ENCODE data around the gene SCAMP2.

SCAMP2 gene

GRCh38 chr15:74816624-74817369 lies 56.4 kb downstream of the SCAMP2 start:
- peak; percentile 12 for ATAC-seq
- TF ChIP-seq OSR1 (CRISPR knock-in tag; IDR thresholded peaks at IDR 0.05) (no peak), ISL1 (CRISPR knock-in tag; IDR thresholded peaks at IDR 0.05) (no peak), ZNF8 (CRISPR knock-in tag; IDR thresholded peaks at IDR 0.05) (no peak), TSHZ2 (CRISPR knock-in tag; IDR thresholded peaks at IDR 0.05) (no peak), ZNF70 (CRISPR knock-in tag; IDR thresholded peaks at IDR 0.05) (no peak), CSDC2 (CRISPR knock-in tag; IDR thresholded peaks at IDR 0.05) (no peak), PPARA (CRISPR knock-in tag; IDR thresholded peaks at IDR 0.05; ENCODE audit: borderline replicate concordance) (no peak), ZC3H10 (CRISPR knock-in tag; IDR thresholded peaks at IDR 0.05) (no peak), ESRRG (CRISPR knock-in tag; IDR thresholded peaks at IDR 0.05) (no peak), RARB (CRISPR knock-in tag; IDR thresholded peaks at IDR 0.05) (no peak), ZFP3 (CRISPR knock-in tag; IDR thresholded peaks at IDR 0.05) (no peak), SNAI2 (CRISPR knock-in tag; IDR thresholded peaks at IDR 0.05) (no peak), TCF4 (CRISPR knock-in tag; IDR thresholded peaks at IDR 0.05; ENCODE audit: borderline replicate concordance) (no peak), CREB5 (CRISPR knock-in tag; IDR thresholded peaks at IDR 0.05; ENCODE audit: low read depth) (no peak), BACH2 (CRISPR knock-in tag; IDR thresholded peaks at IDR 0.05; ENCODE audit: borderline replicate concordance) (no peak), ZFP30 (CRISPR knock-in tag; IDR thresholded peaks at IDR 0.05) (no peak), POU6F1 (CRISPR knock-in tag; IDR thresholded peaks at IDR 0.05; ENCODE audit: borderline replicate concordance, low read depth) (no peak)
- TF ChIP-seq, protein P1, sequence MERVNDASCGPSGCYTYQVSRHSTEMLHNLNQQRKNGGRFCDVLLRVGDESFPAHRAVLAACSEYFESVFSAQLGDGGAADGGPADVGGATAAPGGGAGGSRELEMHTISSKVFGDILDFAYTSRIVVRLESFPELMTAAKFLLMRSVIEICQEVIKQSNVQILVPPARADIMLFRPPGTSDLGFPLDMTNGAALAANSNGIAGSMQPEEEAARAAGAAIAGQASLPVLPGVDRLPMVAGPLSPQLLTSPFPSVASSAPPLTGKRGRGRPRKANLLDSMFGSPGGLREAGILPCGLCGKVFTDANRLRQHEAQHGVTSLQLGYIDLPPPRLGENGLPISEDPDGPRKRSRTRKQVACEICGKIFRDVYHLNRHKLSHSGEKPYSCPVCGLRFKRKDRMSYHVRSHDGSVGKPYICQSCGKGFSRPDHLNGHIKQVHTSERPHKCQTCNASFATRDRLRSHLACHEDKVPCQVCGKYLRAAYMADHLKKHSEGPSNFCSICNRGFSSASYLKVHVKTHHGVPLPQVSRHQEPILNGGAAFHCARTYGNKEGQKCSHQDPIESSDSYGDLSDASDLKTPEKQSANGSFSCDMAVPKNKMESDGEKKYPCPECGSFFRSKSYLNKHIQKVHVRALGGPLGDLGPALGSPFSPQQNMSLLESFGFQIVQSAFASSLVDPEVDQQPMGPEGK (CRISPR knock-in tag; IDR thresholded peaks at IDR 0.05; ENCODE audit: borderline replicate concordance): no peak

- no peak for ATAC-seq
- no peak for TF ChIP-seq ESRRG (CRISPR knock-in tag; IDR thresholded peaks at IDR 0.05)
- no peak for TF ChIP-seq RARB (CRISPR knock-in tag; IDR thresholded peaks at IDR 0.05)
- no peak for TF ChIP-seq CSDC2 (CRISPR knock-in tag; IDR thresholded peaks at IDR 0.05)
- no peak for TF ChIP-seq SNAI2 (CRISPR knock-in tag; IDR thresholded peaks at IDR 0.05)
- no peak for TF ChIP-seq ZC3H10 (CRISPR knock-in tag; IDR thresholded peaks at IDR 0.05)
- TF ChIP-seq TSHZ2 (CRISPR knock-in tag; IDR thresholded peaks at IDR 0.05): no peak
- TF ChIP-seq BACH2 (CRISPR knock-in tag; IDR thresholded peaks at IDR 0.05; ENCODE audit: borderline replicate concordance): no peak
- TF ChIP-seq CSRNP3 (CRISPR knock-in tag; IDR thresholded peaks at IDR 0.05): no peak
- no peak for TF ChIP-seq ZFP3 (CRISPR knock-in tag; IDR thresholded peaks at IDR 0.05)
- no peak for TF ChIP-seq ZNF70 (CRISPR knock-in tag; IDR thresholded peaks at IDR 0.05)
- no peak for TF ChIP-seq GLIS3 (CRISPR knock-in tag; IDR thresholded peaks at IDR 0.05)
- TF ChIP-seq ZNF8 (CRISPR knock-in tag; IDR thresholded peaks at IDR 0.05): no peak
- no peak for TF ChIP-seq TCF4 (CRISPR knock-in tag; IDR thresholded peaks at IDR 0.05; ENCODE audit: borderline replicate concordance)
- no peak for TF ChIP-seq CREB5 (CRISPR knock-in tag; IDR thresholded peaks at IDR 0.05; ENCODE audit: low read depth)
- no peak for TF ChIP-seq ISL1 (CRISPR knock-in tag; IDR thresholded peaks at IDR 0.05)
- no peak for TF ChIP-seq OSR1 (CRISPR knock-in tag; IDR thresholded peaks at IDR 0.05)
- no peak for TF ChIP-seq PPARA (CRISPR knock-in tag; IDR thresholded peaks at IDR 0.05; ENCODE audit: borderline replicate concordance)
- no peak for TF ChIP-seq TOX (CRISPR knock-in tag; IDR thresholded peaks at IDR 0.05; ENCODE audit: borderline replicate concordance)
- no peak for TF ChIP-seq POU6F1 (CRISPR knock-in tag; IDR thresholded peaks at IDR 0.05; ENCODE audit: borderline replicate concordance, low read depth)
These were observed 57.2 kb downstream of the SCAMP2 start for GRCh38 chr15:74815961-74816360.

Data from SK-N-SH treated with all-trans-retinoic acid at 6 μM for 48 hours (cell line).